ENCODE data around the gene DUSP22. TPM values are rescaled to one million over a fixed set of nuclear protein-coding genes. Genes with fewer than 3 reads are reported as not detected.

The DUSP22 gene
- polyA plus RNA-seq, 4 donors, result 18.8 to 40.0 (median 29.1) TPM

GRCh38 chr6:353642-354614 is 61.6 kb downstream of the DUSP22 start:
- no peak for FAIRE-seq
- peaks cover 0 to 18% (median 0%) of the 10 kb centered on the region in 3 donors for H3K36me3 ChIP-seq (ENCODE audit: control insufficient read depth in 3 of 3, insufficient read depth in 2 of 3, low read depth in 1 of 3, low read length in 3 of 3)
- no peaks in the 10 kb centered on the region for H3K4me1 ChIP-seq (ENCODE audit: control insufficient read depth in 3 of 3, insufficient read depth in 2 of 3, low read depth in 1 of 3, low read length in 2 of 3)
- H3K27ac ChIP-seq (ENCODE audit: low read depth in 1 of 3, low read length in 2 of 3), result no peak overlapping the region
- WGBS, 3 donors, result 89 to 90% (median 89%) methylated on average over 18 of the region's 18 CpGs
- H3K9me3 ChIP-seq (ENCODE audit: control insufficient read depth in 2 of 2, insufficient read depth in 1 of 2, low read depth in 1 of 2, low read length in 1 of 2), result peaks cover 0 to 2% of the 10 kb centered on the region in 2 donors
- no peaks in the 10 kb centered on the region for H3K27me3 ChIP-seq (ENCODE audit: control insufficient read depth in 3 of 3, insufficient read depth in 3 of 3, low read length in 3 of 3)
- no peak for DNase-seq
- H3K4me3 ChIP-seq (ENCODE audit: low read depth in 1 of 3, low read length in 3 of 3), result no peak overlapping the region

GRCh38 chr6:354631-355280 is 62.5 kb downstream of the DUSP22 start:
- H3K27ac ChIP-seq (ENCODE audit: low read depth in 1 of 3, low read length in 2 of 3), result no peak overlapping the region
- 89 to 92% (median 90%) methylated on average over 15 of the region's 15 CpGs for WGBS, 3 donors
- no peak for FAIRE-seq
- no peak overlapping the region for H3K4me3 ChIP-seq (ENCODE audit: low read depth in 1 of 3, low read length in 3 of 3)
- DNase-seq, result no peak
- H3K27me3 ChIP-seq (ENCODE audit: control insufficient read depth in 3 of 3, insufficient read depth in 3 of 3, low read length in 3 of 3), result no peaks in the 10 kb centered on the region
- H3K4me1 ChIP-seq (ENCODE audit: control insufficient read depth in 3 of 3, insufficient read depth in 2 of 3, low read depth in 1 of 3, low read length in 2 of 3), result no peaks in the 10 kb centered on the region
- peaks cover 0 to 10% (median 0%) of the 10 kb centered on the region in 3 donors for H3K36me3 ChIP-seq (ENCODE audit: control insufficient read depth in 3 of 3, insufficient read depth in 2 of 3, low read depth in 1 of 3, low read length in 3 of 3)
- peaks cover 0 to 2% of the 10 kb centered on the region in 2 donors for H3K9me3 ChIP-seq (ENCODE audit: control insufficient read depth in 2 of 2, insufficient read depth in 1 of 2, low read depth in 1 of 2, low read length in 1 of 2)

GRCh38 chr6:355373-356208 is 63.3 kb downstream of the DUSP22 start:
- H3K36me3 ChIP-seq (ENCODE audit: control insufficient read depth in 3 of 3, insufficient read depth in 2 of 3, low read depth in 1 of 3, low read length in 3 of 3), result peaks cover 0 to 10% (median 0%) of the 10 kb centered on the region in 3 donors
- no peaks in the 10 kb centered on the region for H3K4me1 ChIP-seq (ENCODE audit: control insufficient read depth in 3 of 3, insufficient read depth in 2 of 3, low read depth in 1 of 3, low read length in 2 of 3)
- peaks cover 0 to 2% of the 10 kb centered on the region in 2 donors for H3K9me3 ChIP-seq (ENCODE audit: control insufficient read depth in 2 of 2, insufficient read depth in 1 of 2, low read depth in 1 of 2, low read length in 1 of 2)
- no peak overlapping the region for H3K4me3 ChIP-seq (ENCODE audit: low read depth in 1 of 3, low read length in 3 of 3)
- WGBS, 3 donors, result 82 to 84% (median 82%) methylated on average over 9 of the region's 9 CpGs
- no peaks in the 10 kb centered on the region for H3K27me3 ChIP-seq (ENCODE audit: control insufficient read depth in 3 of 3, insufficient read depth in 3 of 3, low read length in 3 of 3)
- FAIRE-seq (no peak), DNase-seq (no peak)
- no peak overlapping the region for H3K27ac ChIP-seq (ENCODE audit: low read depth in 1 of 3, low read length in 2 of 3)

GRCh38 chr6:356828-357251 is 64.6 kb downstream of the DUSP22 start:
- FAIRE-seq (no peak), DNase-seq (no peak)
- Histone ChIP-seq H3K4me3 (ENCODE audit: low read depth in 1 of 3, low read length in 3 of 3) (no peak overlapping the region), H3K27me3 (ENCODE audit: control insufficient read depth in 3 of 3, insufficient read depth in 3 of 3, low read length in 3 of 3) (no peaks in the 10 kb centered on the region), H3K9me3 (ENCODE audit: control insufficient read depth in 2 of 2, insufficient read depth in 1 of 2, low read depth in 1 of 2, low read length in 1 of 2) (peaks cover 0 to 2% of the 10 kb centered on the region in 2 donors), H3K36me3 (ENCODE audit: control insufficient read depth in 3 of 3, insufficient read depth in 2 of 3, low read depth in 1 of 3, low read length in 3 of 3) (peaks cover 0 to 10% (median 0%) of the 10 kb centered on the region in 3 donors), H3K4me1 (ENCODE audit: control insufficient read depth in 3 of 3, insufficient read depth in 2 of 3, low read depth in 1 of 3, low read length in 2 of 3) (no peaks in the 10 kb centered on the region), H3K27ac (ENCODE audit: low read depth in 1 of 3, low read length in 2 of 3) (no peak overlapping the region)
- 80 to 82% (median 80%) methylated on average over 11 of the region's 11 CpGs for WGBS, 3 donors

- Histone ChIP-seq H3K27ac (ENCODE audit: low read depth in 1 of 3, low read length in 2 of 3) (no peak overlapping the region), H3K4me1 (ENCODE audit: control insufficient read depth in 3 of 3, insufficient read depth in 2 of 3, low read depth in 1 of 3, low read length in 2 of 3) (no peaks in the 10 kb centered on the region), H3K27me3 (ENCODE audit: control insufficient read depth in 3 of 3, insufficient read depth in 3 of 3, low read length in 3 of 3) (no peaks in the 10 kb centered on the region), H3K4me3 (ENCODE audit: low read depth in 1 of 3, low read length in 3 of 3) (no peak overlapping the region), H3K36me3 (ENCODE audit: control insufficient read depth in 3 of 3, insufficient read depth in 2 of 3, low read depth in 1 of 3, low read length in 3 of 3) (peaks cover 0 to 7% (median 0%) of the 10 kb centered on the region in 3 donors), H3K9me3 (ENCODE audit: control insufficient read depth in 2 of 2, insufficient read depth in 1 of 2, low read depth in 1 of 2, low read length in 1 of 2) (peaks cover 0 to 2% of the 10 kb centered on the region in 2 donors)
- DNase-seq (no peak), FAIRE-seq (no peak)
- 79 to 89% (median 83%) methylated on average over 12 of the region's 12 CpGs for WGBS, 3 donors
These were observed 65.0 kb downstream of the DUSP22 start for GRCh38 chr6:357261-357790.

- 88 to 89% (median 88%) methylated on average over 13 of the region's 13 CpGs for WGBS, 3 donors
- DNase-seq (no peak), FAIRE-seq (no peak)
These were observed 65.6 kb downstream of the DUSP22 start for GRCh38 chr6:357791-358341.

GRCh38 chr6:358432-358831 is 66.1 kb downstream of the DUSP22 start:
- Histone ChIP-seq H3K4me3 (ENCODE audit: low read depth in 1 of 3, low read length in 3 of 3) (no peak overlapping the region), H3K36me3 (ENCODE audit: control insufficient read depth in 3 of 3, insufficient read depth in 2 of 3, low read depth in 1 of 3, low read length in 3 of 3) (peaks cover 0 to 7% (median 0%) of the 10 kb centered on the region in 3 donors), H3K4me1 (ENCODE audit: control insufficient read depth in 3 of 3, insufficient read depth in 2 of 3, low read depth in 1 of 3, low read length in 2 of 3) (no peaks in the 10 kb centered on the region), H3K27ac (ENCODE audit: low read depth in 1 of 3, low read length in 2 of 3) (no peak overlapping the region), H3K9me3 (ENCODE audit: control insufficient read depth in 2 of 2, insufficient read depth in 1 of 2, low read depth in 1 of 2, low read length in 1 of 2) (peaks cover 0 to 5% of the 10 kb centered on the region in 2 donors), H3K27me3 (ENCODE audit: control insufficient read depth in 3 of 3, insufficient read depth in 3 of 3, low read length in 3 of 3) (no peaks in the 10 kb centered on the region)
- WGBS, 3 donors, result 74 to 82% (median 75%) methylated on average over 4 of the region's 4 CpGs
- no peak for DNase-seq
- no peak for FAIRE-seq

More at GRCh38 chr6:357791-358341, 65.6 kb downstream of the DUSP22 start:
- H3K36me3 ChIP-seq (ENCODE audit: control insufficient read depth in 3 of 3, insufficient read depth in 2 of 3, low read depth in 1 of 3, low read length in 3 of 3), result peaks cover 0 to 7% (median 0%) of the 10 kb centered on the region in 3 donors
- no peaks in the 10 kb centered on the region for H3K4me1 ChIP-seq (ENCODE audit: control insufficient read depth in 3 of 3, insufficient read depth in 2 of 3, low read depth in 1 of 3, low read length in 2 of 3)
- H3K27ac ChIP-seq (ENCODE audit: low read depth in 1 of 3, low read length in 2 of 3), result no peak overlapping the region
- H3K9me3 ChIP-seq (ENCODE audit: control insufficient read depth in 2 of 2, insufficient read depth in 1 of 2, low read depth in 1 of 2, low read length in 1 of 2), result peaks cover 0 to 2% of the 10 kb centered on the region in 2 donors
- no peaks in the 10 kb centered on the region for H3K27me3 ChIP-seq (ENCODE audit: control insufficient read depth in 3 of 3, insufficient read depth in 3 of 3, low read length in 3 of 3)
- no peak overlapping the region for H3K4me3 ChIP-seq (ENCODE audit: low read depth in 1 of 3, low read length in 3 of 3)

Measured in small intestine (tissue), 7 donors.